Keratinocyte (primary cell): ENCODE data around the gene CYP1A2.

Experiments
- CTCF ChIP-seq, 3 experiments: IDR thresholded peaks in 1 of 3; conservative IDR thresholded peaks in 1 of 3; optimal IDR thresholded peaks in 1 of 3; 2 replicates in 2 of 3; 3 replicates in 1 of 3; pipeline versions ENCODE3 to v1.5.1; 2011; ENCODE audit warnings: low read length in 3 of 3, mild to moderate bottlenecking in 3 of 3, moderate library complexity in 2 of 3, control low read depth in 1 of 3, inconsistent platforms in 1 of 3; ENCODE audit not compliant: insufficient read depth in 2 of 3; ENCODE audit errors: extremely low read depth in 1 of 3
- EZH2 ChIP-seq: IDR thresholded peaks from one replicate; pipeline ENCODE4 v1.6.1; 2012; ENCODE audit warnings: inconsistent platforms, mild to moderate bottlenecking, low read length, moderate library complexity

GRCh38 chr15:74800559-74801094, 52.0 kb downstream of the CYP1A2 start:
- TF ChIP-seq CTCF (optimal IDR thresholded peaks at IDR 0.05 in 1 of 3, IDR thresholded peaks at IDR 0.05 in 1 of 3, conservative IDR thresholded peaks at IDR 0.05 in 1 of 3; ENCODE audit: extremely low read depth in 1 of 3, insufficient read depth in 2 of 3, low read length in 3 of 3) (no peak), EZH2 (no peak)
